Lower leg skin (tissue), 3 donors: ENCODE data around the gene CACNA1H.

Experiments
- POLR2A ChIP-seq, 2 donors: fragments of 450-650 bp; IDR thresholded peaks; one replicate each; pipeline ENCODE4 v1.6.1; 2016 to 2017; ENCODE audit warnings: antibody characterized with exemption in 2 of 2, mild to moderate bottlenecking in 1 of 2, moderate library complexity in 1 of 2
- TF ChIP-seq, protein P1 (sequence below), 3 donors: fragments of 450-650 bp; IDR thresholded peaks; one replicate each; pipeline ENCODE4 v1.5.1; 2016; ENCODE audit warnings: antibody characterized with exemption in 3 of 3, mild to moderate bottlenecking in 3 of 3, moderate library complexity in 2 of 3

- TF ChIP-seq, protein P1, sequence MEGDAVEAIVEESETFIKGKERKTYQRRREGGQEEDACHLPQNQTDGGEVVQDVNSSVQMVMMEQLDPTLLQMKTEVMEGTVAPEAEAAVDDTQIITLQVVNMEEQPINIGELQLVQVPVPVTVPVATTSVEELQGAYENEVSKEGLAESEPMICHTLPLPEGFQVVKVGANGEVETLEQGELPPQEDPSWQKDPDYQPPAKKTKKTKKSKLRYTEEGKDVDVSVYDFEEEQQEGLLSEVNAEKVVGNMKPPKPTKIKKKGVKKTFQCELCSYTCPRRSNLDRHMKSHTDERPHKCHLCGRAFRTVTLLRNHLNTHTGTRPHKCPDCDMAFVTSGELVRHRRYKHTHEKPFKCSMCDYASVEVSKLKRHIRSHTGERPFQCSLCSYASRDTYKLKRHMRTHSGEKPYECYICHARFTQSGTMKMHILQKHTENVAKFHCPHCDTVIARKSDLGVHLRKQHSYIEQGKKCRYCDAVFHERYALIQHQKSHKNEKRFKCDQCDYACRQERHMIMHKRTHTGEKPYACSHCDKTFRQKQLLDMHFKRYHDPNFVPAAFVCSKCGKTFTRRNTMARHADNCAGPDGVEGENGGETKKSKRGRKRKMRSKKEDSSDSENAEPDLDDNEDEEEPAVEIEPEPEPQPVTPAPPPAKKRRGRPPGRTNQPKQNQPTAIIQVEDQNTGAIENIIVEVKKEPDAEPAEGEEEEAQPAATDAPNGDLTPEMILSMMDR (IDR thresholded peaks at IDR 0.05): no peak
- TF ChIP-seq POLR2A (IDR thresholded peaks at IDR 0.05): no peak
Measured at GRCh38 chr16:1188432-1189189, 35.7 kb downstream of the CACNA1H start.
